Natural killer cell (primary cell): ENCODE measurements around the gene CTIF. TPM values are rescaled to one million over a fixed set of nuclear protein-coding genes. Genes with fewer than 3 reads are reported as not detected.

Experiments used
- ATAC-seq, 3 donors: fragments of 150-1000 bp in 2 of 3; fragments of 200-7000 bp in 1 of 3; cut with Tn5 transposase; 1 replicate in 1 of 3; 2 replicates in 2 of 3; pipeline ENCODE4 v1.10.0; 2021; ENCODE audit warnings: mild to moderate bottlenecking in 2 of 3, moderate library complexity in 2 of 3
- DNase-seq, 2 donors: peaks; one replicate each; pipeline versions ENCODE4 v3.0.0 to v3.0.0-alpha.2; 2013 to 2021; ENCODE audit warnings: mixed read lengths in 1 of 2
- H3K27ac ChIP-seq: one replicate; pipeline ENCODE4 v1.5.1; 2013; ENCODE audit warnings: mild to moderate bottlenecking, low read length
- H3K27me3 ChIP-seq: one replicate; pipeline ENCODE4 v1.6.1; 2013; ENCODE audit warnings: low read length; ENCODE audit not compliant: control insufficient read depth, insufficient read depth
- H3K36me3 ChIP-seq: one replicate; pipeline ENCODE4 v1.6.1; 2013; ENCODE audit warnings: low read length; ENCODE audit not compliant: control insufficient read depth, insufficient read depth
- H3K4me1 ChIP-seq: one replicate; pipeline ENCODE4 v1.6.1; 2013; ENCODE audit warnings: low read length; ENCODE audit not compliant: control insufficient read depth, insufficient read depth
- H3K4me3 ChIP-seq: one replicate; pipeline ENCODE4 v1.5.1; 2013; ENCODE audit warnings: low read length
- H3K9me3 ChIP-seq: one replicate; pipeline ENCODE4 v1.6.1; 2013; ENCODE audit warnings: low read length; ENCODE audit not compliant: control insufficient read depth, insufficient read depth
- H3K27ac Mint-ChIP-seq, 2 donors: one replicate each; pipeline ENCODE4 v1.8.0; 2022; ENCODE audit warnings: mild to moderate bottlenecking in 2 of 2, mixed read lengths in 2 of 2, moderate library complexity in 1 of 2
- H3K27me3 Mint-ChIP-seq, 2 donors: one replicate each; pipeline ENCODE4 v1.8.0; 2022; ENCODE audit warnings: low read depth in 2 of 2, mixed read lengths in 2 of 2
- H3K36me3 Mint-ChIP-seq: one replicate; pipeline ENCODE4 v1.8.0; 2022; ENCODE audit warnings: mixed read lengths
- H3K4me1 Mint-ChIP-seq, 2 donors: one replicate each; pipeline ENCODE4 v1.8.0; 2022; ENCODE audit warnings: mixed read lengths in 2 of 2
- H3K4me3 Mint-ChIP-seq: one replicate; pipeline ENCODE4 v1.8.0; 2022; ENCODE audit warnings: mild to moderate bottlenecking, moderate library complexity, mixed read lengths
- H3K9me3 Mint-ChIP-seq, 2 donors: one replicate each; pipeline ENCODE4 v1.8.0; 2022; ENCODE audit warnings: mixed read lengths in 2 of 2
- WGBS: methylation state at CpG from one replicate; pipeline ENCODE4 v1.1.7; 2013; ENCODE audit warnings: missing lambda C conversion rate; ENCODE audit not compliant: insufficient coverage; 5-methylcytosine and 5-hydroxymethylcytosine counted together
- intact Hi-C: fragments of 100-400 bp; cut with micrococcal nuclease; formaldehyde crosslinking; loops from one replicate; pipeline ENCODE4 v1.14.2; 2022
- total RNA-seq, 4 donors: library from RNA; stranded (reverse); fragments of 120-200 nt in 1 of 4; gene quantifications; one replicate each; pipeline versions ENCODE4 v1.2.3 to v1.2.4, GENCODE V29; 2013 to 2022
- TF ChIP-seq, protein P1 (sequence below): fragments of 200-600 bp; IDR thresholded peaks from one replicate; pipeline ENCODE4 v1.8.0; 2022; ENCODE audit warnings: antibody characterized with exemption

CTIF gene
- total RNA-seq, 3 donors from 2014 or later (not counting 1 experiment from before 2014, with no cell fraction given) = 6.9 to 10.2 (median 8.2) TPM

DNA sequence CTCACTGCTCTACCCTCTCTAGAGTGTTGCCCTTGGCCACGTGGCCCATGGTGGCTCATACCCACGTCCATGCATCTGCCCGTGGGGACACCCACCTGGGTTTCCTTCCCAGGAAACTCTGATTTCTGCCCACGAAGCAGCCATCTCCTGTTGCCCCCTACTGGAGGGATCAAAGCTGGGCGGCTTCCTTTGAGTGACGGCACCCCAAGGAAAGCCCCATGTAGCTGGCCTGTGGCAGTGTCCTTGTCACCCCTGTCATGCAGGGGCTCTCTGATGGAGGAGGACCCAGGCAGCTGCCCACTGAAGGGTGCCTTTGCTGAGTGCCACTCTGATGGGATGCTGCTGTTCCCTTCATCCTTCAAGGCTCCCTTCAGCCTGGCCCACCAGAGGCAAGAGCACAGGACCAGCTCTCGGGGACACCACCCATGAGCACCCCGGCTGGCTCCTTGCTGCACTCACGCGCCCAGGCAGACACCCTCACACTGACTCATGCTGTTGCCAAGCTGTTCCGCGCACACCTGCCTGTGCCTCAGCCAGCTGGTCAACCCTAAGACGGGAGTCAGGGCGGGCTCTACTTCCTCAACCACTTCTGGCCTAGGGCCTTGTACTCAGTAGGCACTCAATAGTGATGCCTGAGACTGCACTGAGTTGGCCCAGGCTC, 101.1 kb downstream of the CTIF start:
- no peaks in the 10 kb centered on the region for H3K36me3 ChIP-seq
- Mint-ChIP-seq H3K9me3 (peaks cover 2% of the 10 kb centered on the region in 2 donors), H3K27ac (no peak overlapping the region), H3K36me3 (no peaks in the 10 kb centered on the region), H3K4me1 (no peaks in the 10 kb centered on the region), H3K27me3 (no peaks in the 10 kb centered on the region), H3K4me3 (no peak overlapping the region)
- intact Hi-C loops = no loop called here
- no peak overlapping the region for H3K27ac ChIP-seq
- ATAC-seq (no peak), DNase-seq (no peak)
- TF ChIP-seq, protein P1, sequence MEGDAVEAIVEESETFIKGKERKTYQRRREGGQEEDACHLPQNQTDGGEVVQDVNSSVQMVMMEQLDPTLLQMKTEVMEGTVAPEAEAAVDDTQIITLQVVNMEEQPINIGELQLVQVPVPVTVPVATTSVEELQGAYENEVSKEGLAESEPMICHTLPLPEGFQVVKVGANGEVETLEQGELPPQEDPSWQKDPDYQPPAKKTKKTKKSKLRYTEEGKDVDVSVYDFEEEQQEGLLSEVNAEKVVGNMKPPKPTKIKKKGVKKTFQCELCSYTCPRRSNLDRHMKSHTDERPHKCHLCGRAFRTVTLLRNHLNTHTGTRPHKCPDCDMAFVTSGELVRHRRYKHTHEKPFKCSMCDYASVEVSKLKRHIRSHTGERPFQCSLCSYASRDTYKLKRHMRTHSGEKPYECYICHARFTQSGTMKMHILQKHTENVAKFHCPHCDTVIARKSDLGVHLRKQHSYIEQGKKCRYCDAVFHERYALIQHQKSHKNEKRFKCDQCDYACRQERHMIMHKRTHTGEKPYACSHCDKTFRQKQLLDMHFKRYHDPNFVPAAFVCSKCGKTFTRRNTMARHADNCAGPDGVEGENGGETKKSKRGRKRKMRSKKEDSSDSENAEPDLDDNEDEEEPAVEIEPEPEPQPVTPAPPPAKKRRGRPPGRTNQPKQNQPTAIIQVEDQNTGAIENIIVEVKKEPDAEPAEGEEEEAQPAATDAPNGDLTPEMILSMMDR = no peak
- H3K9me3 ChIP-seq = no peaks in the 10 kb centered on the region
- H3K27me3 ChIP-seq = no peaks in the 10 kb centered on the region
- H3K4me1 ChIP-seq = no peaks in the 10 kb centered on the region
- 81% methylated on average over 14 of the region's 14 CpGs for WGBS
- no peak overlapping the region for H3K4me3 ChIP-seq

DNA sequence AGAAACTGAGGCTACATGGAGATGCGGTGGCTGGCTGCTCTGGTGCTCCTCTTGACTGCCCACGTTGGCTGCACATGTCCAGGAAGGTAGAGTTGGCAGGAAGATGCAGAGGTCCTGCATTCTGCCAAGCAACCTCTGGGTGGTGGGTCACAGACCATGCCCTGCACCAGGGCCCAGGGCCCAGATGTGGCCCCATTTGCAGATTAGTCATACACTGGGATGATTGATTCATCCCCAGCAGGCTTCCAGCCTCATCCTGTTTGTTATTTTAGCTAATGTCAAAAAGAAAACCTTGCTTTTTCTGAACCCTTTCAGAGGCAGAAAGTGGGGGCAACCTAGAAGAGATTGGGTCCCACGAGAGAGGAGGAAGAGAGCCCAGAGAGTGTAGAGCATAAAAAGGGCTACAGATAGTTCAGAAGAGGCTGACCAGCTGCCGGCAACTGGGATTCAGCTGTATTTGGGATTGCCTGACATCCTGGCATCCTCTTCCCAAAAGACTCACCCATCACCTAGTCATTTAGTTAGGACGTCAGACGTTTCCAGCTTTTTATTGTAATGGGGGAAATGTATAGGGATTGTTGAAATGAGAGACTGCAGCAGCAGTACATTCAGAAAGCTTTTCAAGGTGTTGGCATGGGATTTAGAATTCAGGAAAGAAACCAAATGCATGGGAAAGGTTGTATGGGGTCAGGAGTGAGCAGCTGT, 101.9 kb downstream of the CTIF start:
- DNase-seq (no peak), ATAC-seq (no peak)
- intact Hi-C loops = no loop called here
- Mint-ChIP-seq H3K27ac (no peak overlapping the region), H3K4me3 (no peak overlapping the region), H3K9me3 (peaks cover 2% of the 10 kb centered on the region in 2 donors), H3K27me3 (no peaks in the 10 kb centered on the region), H3K4me1 (no peaks in the 10 kb centered on the region), H3K36me3 (no peaks in the 10 kb centered on the region)
- TF ChIP-seq, protein P1 = no peak
- H3K27me3 ChIP-seq = no peaks in the 10 kb centered on the region
- H3K36me3 ChIP-seq = no peaks in the 10 kb centered on the region
- H3K9me3 ChIP-seq = no peaks in the 10 kb centered on the region
- H3K27ac ChIP-seq = no peak overlapping the region
- WGBS = 93% methylated on average over 6 of the region's 6 CpGs
- H3K4me1 ChIP-seq = no peaks in the 10 kb centered on the region
- no peak overlapping the region for H3K4me3 ChIP-seq

DNA sequence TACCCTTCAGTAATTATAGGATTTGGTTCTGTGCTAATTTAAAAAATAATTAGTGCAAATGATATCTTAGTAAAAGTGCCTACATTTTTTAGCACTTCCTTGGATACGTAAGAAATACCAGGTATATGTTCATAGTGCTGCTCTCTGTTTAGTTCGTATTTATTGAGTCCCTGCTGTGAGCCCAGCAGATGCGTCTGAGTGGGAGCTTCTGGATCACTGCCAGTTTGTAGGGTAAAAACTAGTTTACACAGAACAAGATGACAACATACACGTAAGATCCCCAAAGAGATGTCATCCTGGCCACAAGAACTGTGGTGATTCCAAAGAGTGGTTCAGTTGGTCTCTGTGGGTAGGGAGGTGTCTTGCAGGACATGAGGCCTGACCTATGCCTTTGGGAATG, 103.2 kb downstream of the CTIF start:
- 90% methylated on average over 4 of the region's 4 CpGs for WGBS
- no peaks in the 10 kb centered on the region for H3K27me3 ChIP-seq
- no peak overlapping the region for H3K4me3 Mint-ChIP-seq

More for the DNA sequence above, 103.2 kb downstream of the CTIF start:
- Mint-ChIP-seq H3K4me1 (no peaks in the 10 kb centered on the region), H3K36me3 (no peaks in the 10 kb centered on the region), H3K27me3 (no peaks in the 10 kb centered on the region), H3K27ac (no peak overlapping the region), H3K9me3 (peaks cover 2% of the 10 kb centered on the region in 2 donors)
- intact Hi-C loops = no loop called here
- Histone ChIP-seq H3K27ac (no peak overlapping the region), H3K9me3 (no peaks in the 10 kb centered on the region), H3K4me3 (no peak overlapping the region), H3K36me3 (no peaks in the 10 kb centered on the region), H3K4me1 (no peaks in the 10 kb centered on the region)
- ATAC-seq (no peak), DNase-seq (no peak)
- TF ChIP-seq, protein P1 = no peak
